B cell (primary cell): Measurements from ENCODE around the gene DENND4B.

Source experiments
- EZH2 ChIP-seq: IDR thresholded peaks from 2 replicates; pipeline ENCODE4 v1.6.1; 2012; ENCODE audit warnings: borderline replicate concordance, low read depth, mild to moderate bottlenecking, moderate library complexity, low read length; ENCODE audit not compliant: insufficient read depth, poor library complexity, severe bottlenecking
- TF ChIP-seq, protein P1 (sequence below): fragments of 200-600 bp; IDR thresholded peaks from one replicate; pipeline ENCODE4 v1.8.0; 2022; ENCODE audit warnings: antibody characterized with exemption, mild to moderate bottlenecking

- TF ChIP-seq, protein P1, sequence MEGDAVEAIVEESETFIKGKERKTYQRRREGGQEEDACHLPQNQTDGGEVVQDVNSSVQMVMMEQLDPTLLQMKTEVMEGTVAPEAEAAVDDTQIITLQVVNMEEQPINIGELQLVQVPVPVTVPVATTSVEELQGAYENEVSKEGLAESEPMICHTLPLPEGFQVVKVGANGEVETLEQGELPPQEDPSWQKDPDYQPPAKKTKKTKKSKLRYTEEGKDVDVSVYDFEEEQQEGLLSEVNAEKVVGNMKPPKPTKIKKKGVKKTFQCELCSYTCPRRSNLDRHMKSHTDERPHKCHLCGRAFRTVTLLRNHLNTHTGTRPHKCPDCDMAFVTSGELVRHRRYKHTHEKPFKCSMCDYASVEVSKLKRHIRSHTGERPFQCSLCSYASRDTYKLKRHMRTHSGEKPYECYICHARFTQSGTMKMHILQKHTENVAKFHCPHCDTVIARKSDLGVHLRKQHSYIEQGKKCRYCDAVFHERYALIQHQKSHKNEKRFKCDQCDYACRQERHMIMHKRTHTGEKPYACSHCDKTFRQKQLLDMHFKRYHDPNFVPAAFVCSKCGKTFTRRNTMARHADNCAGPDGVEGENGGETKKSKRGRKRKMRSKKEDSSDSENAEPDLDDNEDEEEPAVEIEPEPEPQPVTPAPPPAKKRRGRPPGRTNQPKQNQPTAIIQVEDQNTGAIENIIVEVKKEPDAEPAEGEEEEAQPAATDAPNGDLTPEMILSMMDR: no peak
- no peak for TF ChIP-seq EZH2
Measured at GRCh38 chr1:153908071-153908470, 38.4 kb downstream of the DENND4B start.
